Fibroblast of the aortic adventitia (primary cell): ENCODE measurements around the gene CECR2. TPM values are rescaled to one million over a fixed set of nuclear protein-coding genes. Genes with fewer than 3 reads are reported as not detected.
A peak's percentile ranks its signal among the peaks of the same experiment; 100 is the strongest.
"Not testable (repeated sequence)": the region's sequence is repeated elsewhere in the genome, so short reads cannot be mapped to it uniquely, and the experiment has no call there.

ENCODE experiments used
- DNase-seq: peaks from one replicate; pipeline ENCODE4 v3.0.0-alpha.2; 2010; ENCODE audit warnings: low read depth
- H3K4me3 ChIP-seq: 2 replicates; pipeline ENCODE4 v1.5.1; 2011; ENCODE audit warnings: low read depth, mild to moderate bottlenecking, control low read depth, low read length, moderate library complexity
- CTCF ChIP-seq: IDR thresholded peaks from 2 replicates; pipeline ENCODE4 v1.5.1; 2011; ENCODE audit warnings: mild to moderate bottlenecking, low read length, control low read depth, inconsistent platforms; ENCODE audit not compliant: insufficient read depth
- total RNA-seq: library from RNA; depleted of rRNA; stranded (reverse); fragments of >200 nt; gene quantifications from 2 replicates; pipeline ENCODE4 v1.2.3, GENCODE V29; 2012; ENCODE audit warnings: low replicate concordance

The CECR2 gene
- total RNA-seq, 1 donor = not detected

GRCh38 chr22:17410576-17410975 lies 41.3 kb downstream of the CECR2 start:
- TF ChIP-seq CTCF = no peak
- no peak overlapping the region for H3K4me3 ChIP-seq
- DNase-seq = peak; percentile 22

GRCh38 chr22:17411213-17411612 lies 42.0 kb downstream of the CECR2 start:
- DNase-seq = peak; percentile 22
- no peak for TF ChIP-seq CTCF
- H3K4me3 ChIP-seq = no peak overlapping the region

- no peak for TF ChIP-seq CTCF
- no peak overlapping the region for H3K4me3 ChIP-seq
- DNase-seq = no peak
These were observed 43.0 kb downstream of the CECR2 start for GRCh38 chr22:17412232-17412631.

- no peak for DNase-seq
- no peak for TF ChIP-seq CTCF
- no peak overlapping the region for H3K4me3 ChIP-seq
These were observed 49.6 kb downstream of the CECR2 start for GRCh38 chr22:17418890-17419324.

- no peak for DNase-seq
- TF ChIP-seq CTCF = no peak
- no peak overlapping the region for H3K4me3 ChIP-seq
These were observed 50.1 kb downstream of the CECR2 start for GRCh38 chr22:17419348-17419747.

GRCh38 chr22:17422736-17423343 lies 53.6 kb downstream of the CECR2 start:
- no peak for TF ChIP-seq CTCF
- DNase-seq = no peak
- H3K4me3 ChIP-seq = no peak overlapping the region

GRCh38 chr22:17423616-17424015 lies 54.4 kb downstream of the CECR2 start:
- DNase-seq = no peak
- TF ChIP-seq CTCF = no peak
- H3K4me3 ChIP-seq = no peak overlapping the region

GRCh38 chr22:17427528-17427927 lies 58.3 kb downstream of the CECR2 start:
- H3K4me3 ChIP-seq, DNase-seq: not testable (repeated sequence)
